H1 (cell line): ENCODE measurements around the gene CDKN1A. TPM values are rescaled to one million over a fixed set of nuclear protein-coding genes. Genes with fewer than 3 reads are reported as not detected.

ENCODE experiments used
- BACH1 ChIP-seq: IDR thresholded peaks from 2 replicates; pipeline ENCODE4 v1.6.1; 2012; ENCODE audit warnings: low read length, improper control_type of control experiment
- EZH2 ChIP-seq: fragments of 200-600 bp; sonication (generic); IDR thresholded peaks from 2 replicates; pipeline ENCODE4 v1.7.1; 2012; ENCODE audit warnings: low read depth, mild to moderate bottlenecking, moderate library complexity, low read length, inconsistent platforms; ENCODE audit not compliant: severe bottlenecking
- GTF2F1 ChIP-seq: IDR thresholded peaks from 2 replicates; pipeline ENCODE4 v1.6.1; 2012; ENCODE audit warnings: low read depth, low read length, improper control_type of control experiment, borderline replicate concordance
- HDAC2 ChIP-seq, 2 experiments: fragments of 300-600 bp in 1 of 2; sonication (generic) in 1 of 2; IDR thresholded peaks; 2 replicates each; pipeline ENCODE4 v1.6.1; 2011 to 2012; ENCODE audit warnings: low read depth in 2 of 2, low read length in 2 of 2, mild to moderate bottlenecking in 2 of 2, moderate library complexity in 2 of 2, borderline replicate concordance in 1 of 2, inconsistent platforms in 1 of 2
- JUND ChIP-seq: IDR thresholded peaks from 2 replicates; pipeline ENCODE4 v1.6.1; 2011; ENCODE audit warnings: mild to moderate bottlenecking, improper control_type of control experiment, low read length
- TAF1 ChIP-seq: IDR thresholded peaks from 2 replicates; pipeline ENCODE4 v1.6.1; 2011; ENCODE audit warnings: mild to moderate bottlenecking, low read depth, low read length
- YY1 ChIP-seq: IDR thresholded peaks from 2 replicates; pipeline ENCODE4 v1.6.1; 2011; ENCODE audit warnings: low read depth, mild to moderate bottlenecking, low read length
- polyA plus RNA-seq, 7 experiments: library from polyadenylated mRNA; depleted of rRNA in 3 of 7; stranded (reverse) in 5 of 7; unstranded in 2 of 7; fragments of >200 nt in 5 of 7; fragments of 200-250 nt in 2 of 7; gene quantifications; 1 replicate in 5 of 7; 2 replicates in 1 of 7; 4 replicates in 1 of 7; pipeline versions ENCODE4 v1.2.1 to v1.2.3, GENCODE V29; 2011 to 2013; ENCODE audit warnings: missing spikeins in 2 of 7, mixed read lengths in 2 of 7
- total RNA-seq: library from RNA; stranded (reverse); fragmentation: NEBNext Ultra II Directional; extraction: Animal tissue kit (Norgen Biotek cat#: 25700); gene quantifications from 2 replicates; pipeline ENCODE4 v1.2.1, GENCODE V29; 2021
- TF ChIP-seq, protein P1 (sequence below): IDR thresholded peaks from 2 replicates; pipeline ENCODE4 v1.6.1; 2012; ENCODE audit warnings: inconsistent platforms

The CDKN1A gene
- total and polyA plus RNA-seq, 2 of the 8 experiments (the other 6 are each of a cell fraction or from before 2014, with no cell fraction given), result 15.2 to 36.0 TPM

DNA sequence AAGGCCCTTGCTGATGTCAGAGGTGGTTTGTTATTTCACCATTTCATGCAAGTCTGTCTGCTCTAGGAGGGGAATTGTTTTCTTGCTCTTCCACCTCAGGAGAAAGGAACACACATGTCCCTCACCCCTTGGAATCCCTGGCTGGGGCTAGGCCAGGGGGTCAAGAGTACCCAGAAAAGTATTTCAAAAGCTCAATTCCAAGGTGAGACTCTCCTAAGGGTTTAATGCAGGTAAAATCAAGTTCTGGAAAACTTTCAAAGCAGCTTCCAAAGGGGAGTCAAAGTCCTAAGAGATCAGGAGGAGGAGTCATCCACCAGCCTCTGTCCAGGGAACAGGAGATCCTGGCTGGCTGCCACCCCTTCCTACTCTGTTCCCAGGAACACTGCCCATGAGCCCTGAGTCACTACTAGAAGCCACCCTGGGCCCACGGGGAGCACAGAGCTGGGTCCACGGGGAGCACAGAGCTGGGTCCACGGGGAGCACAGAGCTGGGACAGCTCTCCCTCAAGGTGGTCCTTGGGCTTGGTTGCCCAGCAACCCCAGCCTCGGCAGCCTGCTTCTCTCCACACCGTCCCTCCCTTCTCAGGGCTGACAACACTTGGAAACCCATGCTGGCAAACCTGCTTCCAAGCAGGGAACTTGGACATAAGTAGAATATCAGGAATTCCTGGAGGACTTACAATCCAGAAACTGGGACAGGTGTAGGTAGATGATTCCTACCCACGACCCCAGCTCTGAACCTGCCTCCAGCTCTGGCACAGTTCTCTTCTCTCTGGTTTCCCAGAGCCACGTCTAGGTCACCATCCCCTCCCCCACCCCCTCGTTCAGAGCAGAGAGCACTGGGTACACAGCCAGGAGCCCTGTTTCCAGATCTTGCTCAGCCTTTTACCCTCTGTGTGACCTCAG is 35.3 kb upstream of the CDKN1A start (continued):
- TF ChIP-seq JUND, result no peak
- no peak for TF ChIP-seq TAF1
- TF ChIP-seq BACH1, result no peak
- no peak for TF ChIP-seq YY1
- no peak for TF ChIP-seq EZH2
- no peak for TF ChIP-seq GTF2F1
- TF ChIP-seq, protein P1, sequence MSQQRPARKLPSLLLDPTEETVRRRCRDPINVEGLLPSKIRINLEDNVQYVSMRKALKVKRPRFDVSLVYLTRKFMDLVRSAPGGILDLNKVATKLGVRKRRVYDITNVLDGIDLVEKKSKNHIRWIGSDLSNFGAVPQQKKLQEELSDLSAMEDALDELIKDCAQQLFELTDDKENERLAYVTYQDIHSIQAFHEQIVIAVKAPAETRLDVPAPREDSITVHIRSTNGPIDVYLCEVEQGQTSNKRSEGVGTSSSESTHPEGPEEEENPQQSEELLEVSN, result no peak
- TF ChIP-seq HDAC2 (IDR thresholded peaks at IDR 0.05; ENCODE audit: borderline replicate concordance in 1 of 2, low read depth in 2 of 2, low read length in 2 of 2), result no peak
